HL-60 (cell line): Measurements from ENCODE around the gene TMEM9.

Experiments used
- DNase-seq, 2 experiments: peaks; one replicate each; pipeline ENCODE4 v3.0.0-alpha.2; 2010 to 2020; ENCODE audit warnings: low read depth in 1 of 2, low spot score in 1 of 2
- H3K27ac ChIP-seq: fragments of 250-450 bp; sonication (Bioruptor Pico); replicated peaks from 2 replicates; pipeline ENCODE4 v1.5.1; 2020; ENCODE audit warnings: mild to moderate bottlenecking, moderate library complexity
- H3K27me3 ChIP-seq: fragments of 250-450 bp; sonication (Bioruptor Pico); 2 replicates; pipeline ENCODE4 v1.5.1; 2021; ENCODE audit warnings: mild to moderate bottlenecking, moderate library complexity; ENCODE audit not compliant: insufficient read depth, poor library complexity, severe bottlenecking
- H3K4me3 ChIP-seq: replicated peaks from 2 replicates; pipeline ENCODE4 v1.5.1; 2011; ENCODE audit warnings: mild to moderate bottlenecking, control low read depth, low read length; ENCODE audit not compliant: insufficient read depth
- CTCF ChIP-seq: IDR thresholded peaks from one replicate; pipeline ENCODE4 v1.5.1; 2011; ENCODE audit warnings: low read length, control low read depth, inconsistent platforms; ENCODE audit not compliant: insufficient read depth
- GABPA ChIP-seq: IDR thresholded peaks from 2 replicates; pipeline ENCODE4 v1.6.1; 2012; ENCODE audit warnings: low read depth
- POLR2AphosphoS5 ChIP-seq: IDR thresholded peaks from 2 replicates; pipeline ENCODE4 v1.6.1; 2012; ENCODE audit warnings: low read depth
- REST ChIP-seq: IDR thresholded peaks from 2 replicates; pipeline ENCODE4 v1.6.1; 2012; ENCODE audit warnings: low read depth; ENCODE audit not compliant: insufficient replicate concordance
- SPI1 ChIP-seq: IDR thresholded peaks from 2 replicates; pipeline ENCODE4 v1.6.1; 2012; ENCODE audit warnings: low read depth, mild to moderate bottlenecking, borderline replicate concordance

TMEM9 gene

GRCh38 chr1:201105688-201106087 lies 48.6 kb downstream of the TMEM9 start:
- no peak overlapping the region for H3K27ac ChIP-seq
- TF ChIP-seq GABPA (no peak), REST (no peak), CTCF (no peak), POLR2AphosphoS5 (no peak), SPI1 (no peak)
- DNase-seq: no peak

DNA sequence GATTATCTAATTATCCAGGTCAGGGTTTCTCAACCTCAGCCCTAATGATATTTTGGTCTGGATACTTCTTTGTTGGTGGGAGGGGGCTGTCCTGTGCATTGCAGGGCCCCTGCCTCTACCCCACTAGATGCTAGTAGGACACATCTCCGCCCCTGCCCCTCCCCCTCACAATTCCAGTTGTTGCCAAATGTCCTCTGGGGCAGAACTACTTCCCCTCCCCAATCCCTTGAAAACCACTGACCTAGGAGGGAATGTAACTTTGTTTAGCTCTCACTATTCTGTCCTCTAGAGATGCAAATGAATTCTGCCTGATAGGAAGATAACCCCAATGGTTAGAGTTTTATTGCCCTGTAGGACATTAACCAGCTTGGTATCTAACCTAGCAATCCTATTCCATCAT lies 50.1 kb downstream of the TMEM9 start:
- DNase-seq: no peak
- TF ChIP-seq GABPA (no peak), POLR2AphosphoS5 (no peak), REST (no peak), SPI1 (no peak), CTCF (no peak)
- H3K27ac ChIP-seq: no peak overlapping the region
- H3K4me3 ChIP-seq: no peak overlapping the region
- no peaks in the 10 kb centered on the region for H3K27me3 ChIP-seq

More at GRCh38 chr1:201105688-201106087, 48.6 kb downstream of the TMEM9 start:
- no peak overlapping the region for H3K4me3 ChIP-seq
- H3K27me3 ChIP-seq: no peaks in the 10 kb centered on the region

DNA sequence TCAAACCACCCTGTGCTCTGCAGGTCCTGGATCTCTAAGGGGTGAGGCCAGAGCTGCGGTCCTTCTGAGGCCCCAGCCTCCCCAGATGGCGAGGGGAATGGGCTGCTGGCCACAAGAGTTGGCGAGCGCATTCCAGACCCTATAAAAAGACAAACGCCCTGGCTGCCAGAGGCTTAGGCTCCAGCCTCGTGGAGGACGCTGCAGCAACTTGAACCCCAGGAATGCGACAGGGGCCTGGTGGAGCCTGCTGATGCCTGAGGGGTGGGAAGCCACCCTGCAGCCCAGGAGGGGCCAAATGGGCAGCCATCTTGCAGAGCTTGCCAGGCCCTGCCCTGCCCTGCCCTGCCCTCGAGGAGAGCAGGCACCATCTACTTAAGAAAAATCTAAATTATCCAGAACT lies 50.6 kb downstream of the TMEM9 start:
- no peak overlapping the region for H3K4me3 ChIP-seq
- no peaks in the 10 kb centered on the region for H3K27me3 ChIP-seq
- no peak overlapping the region for H3K27ac ChIP-seq
- DNase-seq: no peak
- no peak for TF ChIP-seq CTCF
- no peak for TF ChIP-seq POLR2AphosphoS5
- TF ChIP-seq SPI1: no peak
- no peak for TF ChIP-seq REST
- TF ChIP-seq GABPA: no peak
